ENCODE data around the gene KLC1.

Gene KLC1

GRCh38 chr14:103685276-103686211, 56.5 kb downstream of the KLC1 start:
- ChIA-PET POLR2A (ENCODE audit: low non-redundant PET) (interaction anchor here (0.6 kb wide), 1 partner anchor 1748 kb away, joined by 7 read pairs; no protein-coding TSS in a partner anchor), CTCF (interaction anchor here (1.0 kb wide), 1 partner anchor 36 kb away, joined by 4 read pairs; no protein-coding TSS in a partner anchor)
- no peak for TF ChIP-seq CTCF (conservative IDR thresholded peaks at IDR 0.05; ENCODE audit: low read depth)
- H3K27ac ChIP-seq = no peak overlapping the region
- DNase-seq (ENCODE audit: low spot score) = no peak

GRCh38 chr14:103686831-103687485, 57.9 kb downstream of the KLC1 start:
- POLR2A ChIA-PET (ENCODE audit: low non-redundant PET) = no interaction called here
- peak overlapping the region; percentile 41 for H3K27ac ChIP-seq
- CTCF ChIA-PET = interaction anchor here (0.6 to 1.0 kb wide), 2 partner anchors 20 to 35 kb away, joined by 3 to 4 read pairs; no protein-coding TSS in a partner anchor
- TF ChIP-seq CTCF (conservative IDR thresholded peaks at IDR 0.05; ENCODE audit: low read depth) = no peak
- DNase-seq (ENCODE audit: low spot score) = no peak

- DNase-seq (ENCODE audit: low spot score) = no peak
- ChIA-PET POLR2A (ENCODE audit: low non-redundant PET) (no interaction called here), CTCF (interaction anchor here (0.6 kb wide), 1 partner anchor 19 kb away, joined by 3 read pairs; no protein-coding TSS in a partner anchor)
- peak overlapping the region; percentile 43; the same call in 1 of the 2 replicates for H3K27ac ChIP-seq
- TF ChIP-seq CTCF (conservative IDR thresholded peaks at IDR 0.05; ENCODE audit: low read depth) = no peak
Observed at GRCh38 chr14:103687712-103688111, 58.7 kb downstream of the KLC1 start.

- TF ChIP-seq CTCF (conservative IDR thresholded peaks at IDR 0.05; ENCODE audit: low read depth) = no peak
- DNase-seq (ENCODE audit: low spot score) = no peak
- H3K27ac ChIP-seq = peak overlapping the region; percentile 43
- CTCF ChIA-PET = no interaction called here
- POLR2A ChIA-PET (ENCODE audit: low non-redundant PET) = no interaction called here
Observed at GRCh38 chr14:103688441-103688840, 59.4 kb downstream of the KLC1 start.

- TF ChIP-seq CTCF (conservative IDR thresholded peaks at IDR 0.05; ENCODE audit: low read depth) = no peak
- CTCF ChIA-PET = interaction anchor here (0.6 kb wide), 1 partner anchor 20 kb away, joined by 3 read pairs; no protein-coding TSS in a partner anchor
- no peak for DNase-seq (ENCODE audit: low spot score)
- POLR2A ChIA-PET (ENCODE audit: low non-redundant PET) = no interaction called here
- H3K27ac ChIP-seq = peak overlapping the region; percentile 43
Observed at GRCh38 chr14:103688906-103689902, 60.2 kb downstream of the KLC1 start.
